ENCODE data around the gene WDR37.
"Not testable (repeated sequence)": the region's sequence is repeated elsewhere in the genome, so short reads cannot be mapped to it uniquely, and the experiment has no call there.

The WDR37 gene

GRCh38 chr10:1153251-1153763 lies 97.1 kb downstream of the WDR37 start:
- peak; percentile 66 for DNase-seq (ENCODE audit: low spot score)

- DNase-seq (ENCODE audit: low spot score): no peak
Measured at GRCh38 chr10:1153805-1154351, 97.7 kb downstream of the WDR37 start.

- no peak for DNase-seq (ENCODE audit: low spot score)
Measured at GRCh38 chr10:1154531-1155295, 98.5 kb downstream of the WDR37 start.

- DNase-seq (ENCODE audit: low spot score): no peak
Measured at GRCh38 chr10:1155791-1156615, 99.8 kb downstream of the WDR37 start.

GRCh38 chr10:1156616-1156886 lies 100.4 kb downstream of the WDR37 start:
- no peak for DNase-seq (ENCODE audit: low spot score)

DNA sequence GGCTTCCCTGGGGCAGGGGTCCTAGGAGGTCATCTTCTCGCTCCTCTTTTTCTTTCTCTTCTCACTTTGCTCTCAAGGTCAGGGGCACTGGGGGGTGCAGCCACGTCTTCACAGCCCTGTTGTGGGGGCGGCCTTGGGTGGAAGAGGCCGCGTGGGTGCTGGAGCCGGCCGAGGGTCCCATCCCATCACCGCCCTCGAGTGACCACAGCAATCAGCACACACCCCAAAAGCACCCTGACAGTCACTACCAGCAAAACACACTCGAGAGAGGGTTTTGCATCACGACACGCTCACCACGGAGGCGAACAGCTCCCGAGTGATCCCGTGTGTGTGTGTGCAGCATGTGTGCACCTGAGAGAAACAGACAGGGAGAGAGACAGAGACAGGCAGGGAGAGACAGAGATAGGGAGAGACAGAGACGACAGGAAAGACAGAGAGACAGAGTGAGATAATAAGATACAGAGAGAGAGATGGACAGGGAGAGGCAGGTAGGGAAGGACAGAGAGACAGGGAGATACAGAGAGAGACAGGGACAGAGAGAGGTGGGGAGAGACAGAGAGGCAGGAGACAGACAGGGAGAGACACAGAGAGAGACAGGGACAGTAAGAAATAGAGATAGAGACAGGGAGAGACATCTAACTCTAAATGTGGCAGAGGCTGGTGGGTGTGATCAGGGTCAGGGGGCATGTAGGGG lies 100.9 kb downstream of the WDR37 start:
- no peak for DNase-seq (ENCODE audit: low spot score)

- no peak for DNase-seq (ENCODE audit: low spot score)
Measured at GRCh38 chr10:1157615-1157933, 101.4 kb downstream of the WDR37 start.

DNA sequence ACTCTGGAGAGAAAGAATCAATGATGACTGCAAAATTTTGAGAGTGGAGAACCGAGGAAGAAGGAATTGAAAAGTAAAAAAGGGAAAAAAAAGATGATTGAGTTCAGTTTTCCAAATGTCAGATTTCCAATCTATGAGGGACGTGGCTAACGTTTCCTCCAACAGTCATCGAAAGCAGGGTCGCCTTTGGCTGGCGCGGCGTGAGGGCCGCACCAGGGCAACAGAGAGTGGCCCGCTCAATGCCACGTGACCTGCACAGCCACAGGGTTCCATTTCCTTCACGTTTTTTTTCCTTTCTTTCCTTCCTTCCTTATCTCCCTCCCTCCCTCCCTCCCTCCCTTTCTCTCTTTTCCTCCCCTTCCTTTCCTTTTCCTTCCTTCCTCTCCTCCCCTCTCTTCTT lies 101.9 kb downstream of the WDR37 start:
- no peak for DNase-seq (ENCODE audit: low spot score)

GRCh38 chr10:1158536-1158935 lies 102.4 kb downstream of the WDR37 start:
- DNase-seq (ENCODE audit: low spot score): not testable (repeated sequence)

DNA sequence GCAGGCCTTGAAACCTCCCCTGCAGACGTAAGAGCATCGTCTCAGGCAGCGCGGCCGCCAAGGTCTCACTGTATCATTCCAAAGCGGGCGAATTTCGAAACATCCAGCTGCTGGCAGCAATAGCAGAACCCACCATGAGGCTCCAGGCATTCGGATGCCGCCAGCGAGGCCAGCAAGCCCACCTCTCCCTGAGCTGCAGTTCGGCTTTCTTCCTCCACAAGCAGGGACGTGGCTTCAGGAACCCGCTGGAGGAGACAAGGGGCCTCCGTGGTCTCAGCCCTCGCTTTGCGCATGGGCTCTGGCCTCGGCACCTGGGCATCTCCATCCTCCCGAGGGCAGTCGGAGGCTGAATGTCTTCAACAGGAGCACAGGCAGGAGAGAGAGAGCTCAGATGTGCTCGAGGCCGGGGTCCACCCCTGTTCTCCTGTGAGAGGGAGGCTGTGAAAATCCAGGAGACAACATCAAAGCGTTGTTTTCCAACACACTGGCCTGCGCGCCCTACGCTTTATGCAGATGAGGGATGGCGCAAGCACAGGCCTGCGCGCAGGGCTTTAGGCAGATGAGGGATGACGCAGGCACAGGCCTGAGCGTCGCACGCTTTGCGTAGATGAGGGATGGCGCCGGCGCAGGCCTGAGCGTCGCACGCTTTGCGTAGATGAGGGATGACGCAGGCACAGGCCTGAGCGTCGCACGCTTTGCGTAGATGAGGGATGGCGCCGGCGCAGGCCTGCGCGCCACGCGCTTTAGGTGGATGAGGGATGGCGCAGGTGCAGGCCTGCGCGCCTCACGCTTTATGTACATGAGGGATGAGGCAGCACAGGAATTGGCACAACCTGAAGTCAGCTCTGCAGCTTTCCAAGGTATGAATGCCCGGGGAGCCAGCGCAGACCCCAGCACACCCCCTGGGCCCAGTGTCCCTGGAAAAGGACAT lies 103.2 kb downstream of the WDR37 start:
- DNase-seq (ENCODE audit: low spot score): no peak

DNA sequence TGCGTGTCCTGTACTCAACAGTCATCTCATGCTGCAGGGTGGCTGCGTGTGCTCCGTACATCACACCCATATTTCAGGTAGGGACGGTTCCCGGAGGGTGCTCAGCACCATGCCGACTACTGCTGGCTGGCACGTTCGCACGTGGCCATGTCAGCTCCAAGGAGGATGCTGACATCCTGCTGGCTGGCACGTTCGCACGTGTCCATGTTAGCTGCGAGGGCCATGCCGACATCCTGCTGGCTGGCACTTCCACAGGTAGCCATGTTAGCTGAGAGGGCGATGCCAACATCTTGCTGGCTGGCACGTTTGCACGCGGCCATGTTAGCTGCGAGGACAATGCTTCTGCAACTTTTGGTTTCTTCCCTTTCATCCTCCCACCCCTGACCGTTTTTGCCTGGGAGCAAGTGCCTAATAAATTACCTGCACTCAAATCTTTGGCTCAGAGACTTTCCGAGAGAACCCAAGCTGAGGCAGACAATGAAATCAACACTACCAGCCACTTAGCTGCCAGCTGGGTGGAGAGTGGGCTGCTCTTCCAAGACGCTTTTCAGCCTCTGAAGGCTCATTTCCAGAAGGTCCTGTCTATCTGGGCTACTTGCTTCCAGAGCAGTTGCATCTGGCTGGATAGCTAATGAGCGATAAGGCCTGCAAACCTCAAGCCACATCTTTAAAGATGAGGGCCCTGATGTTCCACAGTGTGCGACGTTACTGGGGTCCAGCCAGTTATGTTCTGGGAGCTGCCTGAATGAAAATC lies 104.6 kb downstream of the WDR37 start:
- no peak for DNase-seq (ENCODE audit: low spot score)

GRCh38 chr10:1161315-1161673 lies 105.1 kb downstream of the WDR37 start:
- DNase-seq (ENCODE audit: low spot score): not testable (repeated sequence)

DNA sequence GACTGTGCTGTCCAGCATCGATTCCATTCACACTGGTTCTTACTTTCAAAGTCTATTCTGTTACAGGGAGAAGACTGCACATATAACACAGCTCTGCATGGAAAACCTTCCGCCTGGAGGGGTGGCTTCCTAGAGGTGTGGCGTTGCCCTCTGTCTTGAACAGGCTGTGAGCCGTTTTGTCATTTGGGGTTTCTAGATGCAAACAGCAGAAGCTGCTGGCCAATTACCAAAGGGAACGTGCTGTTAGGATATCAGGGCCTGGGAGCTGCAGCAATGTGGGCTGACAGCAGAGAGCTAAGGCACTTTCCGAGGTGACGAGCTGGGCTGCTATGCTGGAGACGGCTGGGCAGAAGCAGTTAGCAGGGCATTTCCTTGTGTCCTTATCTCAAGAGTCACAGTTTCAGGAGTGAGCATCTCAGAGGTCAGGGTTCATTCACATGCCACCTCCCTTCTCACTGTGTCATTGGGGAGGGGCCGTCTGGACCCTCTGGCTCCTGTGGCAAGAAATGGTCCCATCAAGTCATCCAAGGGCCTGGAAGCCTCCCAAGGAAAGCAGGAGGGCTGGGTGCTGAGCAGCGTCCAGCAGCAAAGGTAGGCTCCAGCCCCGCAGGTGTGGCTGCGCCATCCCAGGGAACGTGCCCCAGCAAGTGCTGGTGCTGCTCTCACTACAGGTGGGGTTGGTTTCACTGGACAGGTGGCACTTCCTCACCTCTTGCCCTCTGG lies 106.5 kb downstream of the WDR37 start:
- DNase-seq (ENCODE audit: low spot score): no peak

DNA sequence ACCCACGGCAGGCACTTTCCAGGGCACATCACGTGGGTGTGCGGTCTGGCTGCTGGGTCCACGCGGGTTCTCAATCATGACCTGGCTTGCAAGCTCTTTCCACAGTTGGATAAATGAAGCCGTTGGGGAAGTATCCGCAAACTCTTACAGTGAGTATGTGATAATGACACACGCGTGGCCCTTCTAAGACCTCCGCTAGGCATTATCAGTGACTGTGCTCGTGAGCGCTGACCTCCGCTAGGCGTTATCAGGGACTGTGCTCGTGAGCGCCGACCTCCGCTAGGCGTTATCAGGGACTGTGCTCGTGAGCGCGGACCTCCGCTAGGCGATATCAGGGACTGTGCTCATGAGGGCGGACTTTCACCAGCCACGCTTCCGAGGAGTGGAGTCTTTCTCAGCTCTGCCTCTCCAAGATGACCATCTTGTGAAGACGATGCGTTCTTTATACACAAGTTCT lies 107.0 kb downstream of the WDR37 start:
- DNase-seq (ENCODE audit: low spot score): no peak

DNA sequence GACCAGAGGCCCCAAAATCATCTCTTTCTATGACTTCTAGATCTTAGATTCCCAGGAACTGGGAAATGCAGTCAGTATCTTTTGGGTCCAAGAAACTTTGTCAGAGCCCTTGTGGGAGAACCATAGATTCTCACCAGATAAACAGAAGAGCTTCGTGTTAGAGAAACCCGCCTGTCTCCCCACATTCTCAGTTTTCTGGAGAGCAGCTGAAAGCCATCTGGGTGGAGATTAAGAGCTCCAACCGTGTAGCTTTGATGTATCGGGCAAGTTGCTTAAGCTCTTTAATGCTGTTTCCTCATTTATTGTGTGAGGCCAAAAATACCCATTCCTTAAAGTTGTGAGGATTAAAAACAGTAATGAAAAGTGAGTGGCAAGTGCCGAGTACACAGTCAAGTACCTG lies 107.6 kb downstream of the WDR37 start:
- no peak for DNase-seq (ENCODE audit: low spot score)

- no peak for DNase-seq (ENCODE audit: low spot score)
Measured at GRCh38 chr10:1166101-1166827, 110.1 kb downstream of the WDR37 start.

- DNase-seq (ENCODE audit: low spot score): no peak
Measured at GRCh38 chr10:1166828-1167275, 110.7 kb downstream of the WDR37 start.

DNA sequence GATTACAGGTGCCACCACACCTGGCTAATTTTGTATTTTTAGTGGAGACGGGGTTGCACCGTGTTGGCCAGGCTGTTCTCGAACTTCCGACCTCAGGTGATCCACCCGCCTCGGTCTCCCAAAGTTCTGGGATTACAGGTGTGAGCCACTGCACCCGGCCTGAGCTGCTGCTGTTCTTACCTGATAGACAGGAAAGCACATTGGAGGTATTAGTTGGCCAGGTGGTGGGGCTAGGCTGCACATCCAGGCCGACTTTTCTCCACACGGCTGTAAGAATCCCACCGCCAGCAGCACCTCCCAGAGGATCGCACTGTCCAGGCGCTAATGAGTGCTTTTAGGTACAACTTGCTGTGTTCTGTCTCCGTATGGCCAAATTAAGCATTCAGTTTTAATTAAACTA lies 112.6 kb downstream of the WDR37 start:
- DNase-seq (ENCODE audit: low spot score): no peak

DNA sequence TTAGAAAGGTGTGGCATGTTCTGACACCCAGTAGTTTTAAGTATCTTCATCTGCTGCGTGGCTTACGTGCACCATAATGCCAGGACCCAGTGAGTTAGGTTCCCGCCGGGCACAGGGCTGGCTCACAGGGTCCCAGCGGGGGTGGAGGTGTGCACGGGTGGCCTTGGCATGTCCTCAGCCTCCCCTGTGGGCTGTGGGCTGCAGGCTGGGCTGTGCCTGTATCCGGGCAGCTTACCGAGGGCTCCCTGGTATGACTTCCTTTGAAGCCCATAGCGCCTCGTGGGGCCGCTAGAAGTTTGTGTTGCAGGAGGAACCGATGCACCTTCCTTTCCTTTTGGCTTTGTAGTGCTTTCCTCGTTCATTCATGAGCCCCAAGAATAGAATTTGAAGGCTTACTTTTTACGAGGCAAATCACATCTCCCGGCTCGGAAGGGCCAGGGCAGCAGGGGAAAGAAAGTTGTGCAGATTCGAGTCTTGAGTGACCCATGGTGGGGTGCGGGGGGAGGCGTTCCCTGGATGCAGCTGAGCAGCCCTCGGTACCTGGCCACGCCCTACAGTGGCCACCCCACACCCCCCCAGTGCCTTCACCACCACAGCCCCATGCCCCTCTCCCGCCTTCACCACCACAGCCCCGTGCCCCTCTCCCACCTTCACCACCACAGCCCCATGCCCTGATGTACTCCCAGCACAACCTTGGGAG lies 113.2 kb downstream of the WDR37 start:
- DNase-seq (ENCODE audit: low spot score): no peak
